KOPT-K1 (cell line): Measurements from ENCODE around the gene OR1S2.
"Not testable (repeated sequence)": the region's sequence is repeated elsewhere in the genome, so short reads cannot be mapped to it uniquely, and the experiment has no call there.

Experiments
- H3K27ac ChIP-seq: fragments of 200-600 bp; sonication (generic); 2 replicates; pipeline ENCODE4 v1.5.1; 2016; ENCODE audit warnings: antibody characterized with exemption, mild to moderate bottlenecking, low read depth, low read length; ENCODE audit not compliant: poor library complexity, severe bottlenecking
- H3K36me3 ChIP-seq: fragments of 200-600 bp; sonication (generic); 2 replicates; pipeline ENCODE4 v1.5.1; 2017; ENCODE audit warnings: antibody characterized with exemption, mild to moderate bottlenecking, low read length, moderate library complexity; ENCODE audit not compliant: insufficient read depth
- H3K9me3 ChIP-seq: fragments of 200-600 bp; sonication (generic); 2 replicates; pipeline ENCODE4 v1.5.1; 2017; ENCODE audit warnings: antibody characterized with exemption, low read length, mild to moderate bottlenecking; ENCODE audit not compliant: insufficient read depth, poor library complexity, severe bottlenecking

The OR1S2 gene

GRCh38 chr11:58204042-58204441 is at the start of gene OR1S2:
Gene OR1S2, minus strand, starts transcription at chr11:58204142. Its CDS starts 0 bp downstream, at chr11:58204142.
- Histone ChIP-seq H3K36me3 (no peaks in the 10 kb centered on the region), H3K27ac (no peak within 1 kb of the TSS), H3K9me3 (no peaks in the 10 kb centered on the region)

DNA sequence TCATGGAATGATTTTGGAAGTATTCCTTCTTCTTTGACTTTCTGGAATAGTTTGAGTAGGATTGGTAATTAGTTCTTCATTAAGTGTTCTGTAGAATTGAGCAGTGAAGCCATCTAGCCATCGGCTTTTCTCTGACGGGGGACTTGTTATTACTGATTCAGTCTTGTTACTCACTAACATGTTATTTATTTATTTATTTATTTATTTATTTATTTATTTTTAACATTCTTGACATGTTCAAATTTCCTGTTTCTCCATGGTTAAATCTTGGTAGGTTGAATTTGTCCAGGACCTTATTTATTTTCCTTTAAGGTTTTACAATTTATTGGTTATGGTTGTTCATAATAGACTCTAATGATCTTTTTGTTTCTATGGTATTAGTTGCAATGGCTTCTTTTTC is 40.0 kb upstream of the OR1S2 start:
- H3K36me3 ChIP-seq = no peaks in the 10 kb centered on the region

GRCh38 chr11:58227956-58228615 is 24.1 kb upstream of the OR1S2 start:
- Histone ChIP-seq H3K9me3 (no peaks in the 10 kb centered on the region), H3K36me3 (no peaks in the 10 kb centered on the region), H3K27ac (no peak overlapping the region)

More for the DNA sequence above, 40.0 kb upstream of the OR1S2 start:
- Histone ChIP-seq H3K9me3 (no peaks in the 10 kb centered on the region), H3K27ac (no peak overlapping the region)

DNA sequence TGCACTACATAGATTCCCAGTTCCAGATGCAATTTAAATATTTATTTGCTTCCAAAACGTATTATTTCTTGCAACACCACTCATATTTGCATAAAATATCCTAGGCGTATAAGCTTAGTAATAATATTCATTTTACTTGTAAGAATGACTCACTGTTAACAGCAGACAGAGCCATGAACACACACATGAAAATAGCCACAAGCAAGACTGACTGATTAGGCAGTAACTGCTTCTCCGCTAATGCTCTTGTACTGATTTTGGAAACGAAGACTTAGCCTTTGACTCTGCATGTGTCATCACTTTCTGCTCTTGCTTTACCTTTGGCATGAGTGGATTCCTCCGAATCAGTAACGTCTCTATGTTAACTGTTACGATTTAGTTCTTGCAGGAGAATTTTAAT is 18.8 kb upstream of the OR1S2 start:
- Histone ChIP-seq H3K9me3 (no peaks in the 10 kb centered on the region), H3K27ac (no peak overlapping the region), H3K36me3 (no peaks in the 10 kb centered on the region)

- no peaks in the 10 kb centered on the region for H3K9me3 ChIP-seq
- no peaks in the 10 kb centered on the region for H3K36me3 ChIP-seq
- H3K27ac ChIP-seq = no peak overlapping the region
Measured at GRCh38 chr11:58216476-58216875, 12.5 kb upstream of the OR1S2 start.

- H3K9me3 ChIP-seq, H3K27ac ChIP-seq: not testable (repeated sequence)
Measured at GRCh38 chr11:58212420-58212819, 8.5 kb upstream of the OR1S2 start, which contains the start of gene OR1S1. Gene OR1S1, plus strand, starts transcription at chr11:58212720.

GRCh38 chr11:58199271-58199670 is 4.7 kb downstream of the OR1S2 start:
- Histone ChIP-seq H3K27ac (no peak overlapping the region), H3K9me3 (peaks cover 4% of the 10 kb centered on the region), H3K36me3 (no peaks in the 10 kb centered on the region)

More at GRCh38 chr11:58212420-58212819, 8.5 kb upstream of the OR1S2 start, which contains the start of gene OR1S1:
- not testable (repeated sequence) for H3K36me3 ChIP-seq

DNA sequence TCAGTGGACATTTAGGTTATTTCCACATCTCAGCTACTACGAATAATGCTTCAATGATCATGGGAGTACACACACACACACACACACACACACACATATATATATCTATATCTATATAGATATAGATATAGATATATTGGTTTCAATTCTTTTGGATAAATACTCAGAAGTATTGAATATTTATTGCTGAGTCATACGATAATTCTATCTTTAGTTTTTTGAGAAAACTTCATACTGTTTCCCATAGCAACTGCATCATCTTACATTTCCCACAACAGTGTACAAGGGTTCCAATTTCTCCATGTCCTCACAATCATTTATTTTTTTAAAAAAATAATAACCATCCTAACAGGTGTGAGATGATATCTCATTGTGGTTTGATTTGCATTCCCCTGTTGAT is 8.0 kb downstream of the OR1S2 start:
- H3K36me3 ChIP-seq = no peaks in the 10 kb centered on the region
- H3K9me3 ChIP-seq = peaks cover 4% of the 10 kb centered on the region
- H3K27ac ChIP-seq = no peak overlapping the region

DNA sequence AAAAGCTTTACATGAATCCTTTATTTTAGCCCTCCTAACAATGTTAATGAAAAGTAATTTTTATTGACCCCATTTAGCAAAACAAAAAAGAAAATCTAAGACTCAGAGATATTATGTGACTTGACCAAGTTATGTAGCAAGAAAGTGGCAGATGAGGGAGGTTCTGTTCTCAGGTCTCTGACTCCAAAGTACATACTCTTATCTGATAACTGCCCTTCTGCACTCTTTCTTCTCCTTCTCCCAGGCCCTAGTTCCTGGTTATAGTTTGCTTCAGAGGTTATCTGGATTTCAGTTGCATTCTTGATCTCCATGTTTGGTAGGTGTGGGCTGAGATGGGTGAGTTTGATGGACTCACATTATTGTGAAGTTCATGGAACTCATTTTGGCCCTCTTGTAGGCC is 10.6 kb downstream of the OR1S2 start:
- Histone ChIP-seq H3K27ac (no peak overlapping the region), H3K36me3 (no peaks in the 10 kb centered on the region), H3K9me3 (peaks cover 4% of the 10 kb centered on the region)

- Histone ChIP-seq H3K9me3 (no peaks in the 10 kb centered on the region), H3K27ac (no peak overlapping the region), H3K36me3 (no peaks in the 10 kb centered on the region)
Measured at GRCh38 chr11:58192229-58192628, 11.7 kb downstream of the OR1S2 start.

- Histone ChIP-seq H3K9me3 (no peaks in the 10 kb centered on the region), H3K27ac (no peak within 1 kb of the TSS), H3K36me3 (no peaks in the 10 kb centered on the region)
Measured at GRCh38 chr11:58188770-58189169, 15.2 kb downstream of the OR1S2 start, which contains the start of gene OR9Q2. Gene OR9Q2, plus strand, starts transcription at chr11:58189070. Its CDS starts 1,421 bp downstream, at chr11:58190491.

- Histone ChIP-seq H3K9me3 (no peaks in the 10 kb centered on the region), H3K36me3 (no peaks in the 10 kb centered on the region), H3K27ac (no peak overlapping the region)
Measured at GRCh38 chr11:58186938-58187337, 17.0 kb downstream of the OR1S2 start.

DNA sequence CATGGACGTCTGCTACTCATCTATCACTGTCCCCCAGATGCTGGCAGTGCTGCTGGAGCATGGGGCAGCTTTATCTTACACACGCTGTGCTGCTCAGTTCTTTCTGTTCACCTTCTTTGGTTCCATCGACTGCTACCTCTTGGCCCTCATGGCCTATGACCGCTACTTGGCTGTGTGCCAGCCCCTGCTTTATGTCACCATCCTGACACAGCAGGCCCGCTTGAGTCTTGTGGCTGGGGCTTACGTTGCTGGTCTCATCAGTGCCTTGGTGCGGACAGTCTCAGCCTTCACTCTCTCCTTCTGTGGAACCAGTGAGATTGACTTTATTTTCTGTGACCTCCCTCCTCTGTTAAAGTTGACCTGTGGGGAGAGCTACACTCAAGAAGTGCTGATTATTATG is 24.3 kb downstream of the OR1S2 start:
- Histone ChIP-seq H3K27ac (no peak overlapping the region), H3K9me3 (no peaks in the 10 kb centered on the region), H3K36me3 (no peaks in the 10 kb centered on the region)

DNA sequence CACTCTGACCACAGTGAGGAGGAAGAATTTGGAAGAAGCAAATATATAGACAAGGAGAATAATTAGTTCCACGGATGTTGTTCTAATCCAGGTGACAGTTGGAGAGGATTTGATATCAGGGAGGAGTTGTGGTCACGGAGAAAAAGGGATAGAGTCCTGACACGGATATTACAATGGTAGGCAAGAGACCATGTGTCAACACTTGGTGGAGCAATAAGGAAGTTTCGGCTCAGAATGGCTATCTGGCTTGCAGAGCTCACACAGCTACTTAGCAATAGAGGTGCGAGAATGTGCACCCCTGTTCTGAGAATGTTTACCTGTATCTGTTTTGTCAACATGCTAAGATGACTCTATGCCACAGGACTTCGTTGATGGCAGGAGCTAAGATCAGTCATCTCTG is 25.5 kb downstream of the OR1S2 start:
- H3K9me3 ChIP-seq = no peaks in the 10 kb centered on the region

DNA sequence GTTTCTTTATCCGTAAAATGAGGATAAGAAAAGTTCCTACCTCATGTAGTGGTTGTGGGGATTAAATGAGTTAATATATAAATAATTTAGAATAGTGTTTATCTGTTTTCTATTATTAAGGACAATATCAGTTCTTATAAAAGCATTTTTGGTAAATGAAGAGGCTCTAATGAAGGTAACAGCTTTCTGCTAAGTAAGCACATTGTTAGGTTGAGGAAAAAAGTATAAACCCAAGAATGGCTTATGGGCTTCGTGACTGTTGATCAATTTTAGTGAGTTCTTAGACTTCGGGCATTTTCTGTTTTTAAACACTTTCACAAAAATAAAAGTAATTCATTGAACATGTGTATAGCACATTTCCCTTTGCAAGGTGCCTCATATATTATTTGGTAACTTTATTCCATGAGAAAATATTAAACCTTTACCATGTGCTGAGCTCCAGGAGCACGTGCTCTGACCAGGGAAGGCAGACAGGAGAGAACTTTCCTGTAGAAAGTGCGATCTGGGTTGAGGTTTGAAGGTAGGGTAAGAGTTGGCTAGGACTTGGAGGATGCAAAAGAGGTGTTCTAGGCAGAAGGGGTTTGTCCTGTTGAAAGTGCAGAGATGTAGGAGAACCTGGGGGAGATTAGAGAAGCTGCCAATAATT is 26.4 kb downstream of the OR1S2 start:
- Histone ChIP-seq H3K9me3 (no peaks in the 10 kb centered on the region), H3K27ac (no peak overlapping the region), H3K36me3 (no peaks in the 10 kb centered on the region)

More for the DNA sequence above, 25.5 kb downstream of the OR1S2 start:
- Histone ChIP-seq H3K36me3 (no peaks in the 10 kb centered on the region), H3K27ac (no peak overlapping the region)
